HEK293 (cell line): ENCODE results near the gene NIP7.

ENCODE experiments used
- ZNF76 ChIP-seq: fragments of 450-650 bp; formaldehyde crosslinking; IDR thresholded peaks from 2 replicates; pipeline ENCODE4; 2016; ENCODE audit warnings: low read depth, missing biosample characterization, missing genetic modification characterization, borderline replicate concordance
- TF ChIP-seq, protein P1 (sequence below): fragments of 450-650 bp; formaldehyde crosslinking; IDR thresholded peaks from 2 replicates; pipeline ENCODE4 v1.5.1; 2016; ENCODE audit warnings: missing biosample characterization, missing genetic modification characterization

DNA sequence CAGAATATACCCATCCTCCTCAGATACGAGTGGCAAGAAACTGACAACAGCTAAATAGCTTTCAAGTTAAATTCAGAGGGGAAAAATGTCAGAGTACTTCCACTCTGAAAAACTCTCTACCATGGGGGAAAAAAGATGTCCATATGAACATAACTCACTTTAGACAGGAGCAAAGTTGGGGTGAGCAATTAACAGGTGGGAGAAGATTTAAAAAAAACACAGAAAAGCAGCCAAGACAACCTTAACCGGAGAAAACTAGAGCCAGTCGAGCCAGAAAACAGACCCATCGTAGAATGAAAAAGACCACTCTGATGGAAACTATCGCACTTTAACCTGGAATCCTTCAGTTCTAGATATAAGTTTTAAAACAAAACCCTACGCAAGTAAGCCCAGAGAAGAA is 45.4 kb downstream of the NIP7 start:
- no peak for TF ChIP-seq ZNF76
- TF ChIP-seq, protein P1, sequence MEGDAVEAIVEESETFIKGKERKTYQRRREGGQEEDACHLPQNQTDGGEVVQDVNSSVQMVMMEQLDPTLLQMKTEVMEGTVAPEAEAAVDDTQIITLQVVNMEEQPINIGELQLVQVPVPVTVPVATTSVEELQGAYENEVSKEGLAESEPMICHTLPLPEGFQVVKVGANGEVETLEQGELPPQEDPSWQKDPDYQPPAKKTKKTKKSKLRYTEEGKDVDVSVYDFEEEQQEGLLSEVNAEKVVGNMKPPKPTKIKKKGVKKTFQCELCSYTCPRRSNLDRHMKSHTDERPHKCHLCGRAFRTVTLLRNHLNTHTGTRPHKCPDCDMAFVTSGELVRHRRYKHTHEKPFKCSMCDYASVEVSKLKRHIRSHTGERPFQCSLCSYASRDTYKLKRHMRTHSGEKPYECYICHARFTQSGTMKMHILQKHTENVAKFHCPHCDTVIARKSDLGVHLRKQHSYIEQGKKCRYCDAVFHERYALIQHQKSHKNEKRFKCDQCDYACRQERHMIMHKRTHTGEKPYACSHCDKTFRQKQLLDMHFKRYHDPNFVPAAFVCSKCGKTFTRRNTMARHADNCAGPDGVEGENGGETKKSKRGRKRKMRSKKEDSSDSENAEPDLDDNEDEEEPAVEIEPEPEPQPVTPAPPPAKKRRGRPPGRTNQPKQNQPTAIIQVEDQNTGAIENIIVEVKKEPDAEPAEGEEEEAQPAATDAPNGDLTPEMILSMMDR (tag by site-specific recombination): no peak
